Mesenchymal stem cell (in vitro differentiated cells and primary cell): ENCODE results near the gene NLGN4X.

Source experiments
- DNase-seq: peaks from one replicate; pipeline ENCODE4 v3.0.0-alpha.2; 2013
- H2AFZ ChIP-seq: one replicate; pipeline ENCODE4 v1.6.1; 2013; ENCODE audit warnings: low read depth, mild to moderate bottlenecking, control low read depth, inconsistent platforms, low read length, moderate library complexity
- H2AK5ac ChIP-seq: 2 replicates; pipeline ENCODE4 v1.6.1; 2013; ENCODE audit warnings: low read length, moderate library complexity, mild to moderate bottlenecking, inconsistent platforms; ENCODE audit not compliant: severe bottlenecking
- H2BK120ac ChIP-seq: one replicate; pipeline ENCODE4 v1.6.1; 2013; ENCODE audit warnings: low read depth, mild to moderate bottlenecking, inconsistent platforms, low read length, moderate library complexity
- H2BK12ac ChIP-seq, 2 experiments: one replicate each; pipeline ENCODE4 v1.6.1; 2013; ENCODE audit warnings: inconsistent platforms in 2 of 2, low read length in 2 of 2, mild to moderate bottlenecking in 2 of 2, moderate library complexity in 2 of 2, control low read depth in 1 of 2
- H2BK15ac ChIP-seq: one replicate; pipeline ENCODE4 v1.6.1; 2013; ENCODE audit warnings: mild to moderate bottlenecking, low read depth, inconsistent platforms; ENCODE audit not compliant: poor library complexity, severe bottlenecking
- H2BK5ac ChIP-seq: 2 replicates; pipeline ENCODE4 v1.6.1; 2013; ENCODE audit warnings: low read depth, mild to moderate bottlenecking, low read length, control low read depth, inconsistent platforms; ENCODE audit not compliant: poor library complexity, severe bottlenecking
- H3K14ac ChIP-seq, 2 experiments: one replicate each; pipeline ENCODE4 v1.6.1; 2013; ENCODE audit warnings: inconsistent platforms in 2 of 2, low read length in 2 of 2, control low read depth in 1 of 2, mild to moderate bottlenecking in 1 of 2, moderate library complexity in 1 of 2
- H3K18ac ChIP-seq, 2 experiments: one replicate each; pipeline ENCODE4 v1.6.1; 2013; ENCODE audit warnings: inconsistent platforms in 2 of 2, low read length in 2 of 2, control low read depth in 1 of 2, low read depth in 1 of 2, mild to moderate bottlenecking in 1 of 2
- H3K23ac ChIP-seq, 2 experiments: one replicate each; pipeline ENCODE4 v1.6.1; 2013; ENCODE audit warnings: inconsistent platforms in 2 of 2, low read length in 2 of 2, mild to moderate bottlenecking in 2 of 2, moderate library complexity in 2 of 2, control low read depth in 1 of 2
- H3K27ac ChIP-seq: 2 replicates; pipeline ENCODE4 v1.5.1; 2013; ENCODE audit warnings: mild to moderate bottlenecking, moderate library complexity, low read length, control low read depth, inconsistent platforms; ENCODE audit not compliant: poor library complexity, severe bottlenecking
- H3K27me3 ChIP-seq, 2 experiments: 2 replicates each; pipeline versions ENCODE4 v1.6.1 to v1.7.0; 2013; ENCODE audit warnings: low read length in 2 of 2, mild to moderate bottlenecking in 2 of 2, moderate library complexity in 2 of 2, control low read depth in 1 of 2, inconsistent platforms in 1 of 2; ENCODE audit not compliant: control insufficient read depth in 1 of 2, insufficient read depth in 1 of 2
- H3K36me3 ChIP-seq, 2 experiments: 2 replicates each; pipeline versions ENCODE4 v1.6.1 to v1.7.0; 2013; ENCODE audit warnings: low read length in 2 of 2, control low read depth in 1 of 2, inconsistent platforms in 1 of 2, low read depth in 1 of 2, mild to moderate bottlenecking in 1 of 2; ENCODE audit not compliant: insufficient read depth in 2 of 2, control insufficient read depth in 1 of 2
- H3K4ac ChIP-seq, 2 experiments: one replicate each; pipeline ENCODE4 v1.6.1; 2013; ENCODE audit warnings: inconsistent platforms in 2 of 2, low read length in 2 of 2, mild to moderate bottlenecking in 2 of 2, moderate library complexity in 2 of 2, control low read depth in 1 of 2, low read depth in 1 of 2
- H3K4me1 ChIP-seq: 2 replicates; pipeline ENCODE4 v1.6.1; 2013; ENCODE audit warnings: low read depth, low read length, control low read depth; ENCODE audit not compliant: control insufficient read depth, insufficient read depth
- H3K4me2 ChIP-seq: 2 replicates; pipeline ENCODE4 v1.6.1; 2013; ENCODE audit warnings: low read length, mild to moderate bottlenecking, inconsistent platforms; ENCODE audit not compliant: poor library complexity, severe bottlenecking
- H3K4me3 ChIP-seq, 2 experiments: 2 replicates each; pipeline versions ENCODE4 v1.5.1 to v1.7.0; 2013; ENCODE audit warnings: low read length in 2 of 2, mild to moderate bottlenecking in 2 of 2, control low read depth in 1 of 2, low read depth in 1 of 2; ENCODE audit not compliant: insufficient read depth in 1 of 2
- H3K79me1 ChIP-seq: replicated peaks from 2 replicates; pipeline ENCODE4 v1.6.1; 2013; ENCODE audit warnings: mild to moderate bottlenecking, control low read depth, low read length, inconsistent platforms; ENCODE audit not compliant: poor library complexity, severe bottlenecking
- H3K9ac ChIP-seq: 2 replicates; pipeline ENCODE4 v1.7.0; 2013; ENCODE audit warnings: mild to moderate bottlenecking, low read length, moderate library complexity
- H3K9me3 ChIP-seq: 2 replicates; pipeline ENCODE4 v1.7.0; 2013; ENCODE audit warnings: mild to moderate bottlenecking, low read length; ENCODE audit not compliant: control insufficient read depth
- H4K8ac ChIP-seq: one replicate; pipeline ENCODE4 v1.6.1; 2013; ENCODE audit warnings: inconsistent platforms, mild to moderate bottlenecking, low read length, moderate library complexity
- H4K91ac ChIP-seq: one replicate; pipeline ENCODE4 v1.6.1; 2013; ENCODE audit warnings: mild to moderate bottlenecking, low read length, inconsistent platforms
- WGBS: methylation state at CpG from one replicate; pipeline ENCODE4 v1.1.7; 2013; ENCODE audit warnings: mixed read lengths; 5-methylcytosine and 5-hydroxymethylcytosine counted together

Gene NLGN4X

DNA sequence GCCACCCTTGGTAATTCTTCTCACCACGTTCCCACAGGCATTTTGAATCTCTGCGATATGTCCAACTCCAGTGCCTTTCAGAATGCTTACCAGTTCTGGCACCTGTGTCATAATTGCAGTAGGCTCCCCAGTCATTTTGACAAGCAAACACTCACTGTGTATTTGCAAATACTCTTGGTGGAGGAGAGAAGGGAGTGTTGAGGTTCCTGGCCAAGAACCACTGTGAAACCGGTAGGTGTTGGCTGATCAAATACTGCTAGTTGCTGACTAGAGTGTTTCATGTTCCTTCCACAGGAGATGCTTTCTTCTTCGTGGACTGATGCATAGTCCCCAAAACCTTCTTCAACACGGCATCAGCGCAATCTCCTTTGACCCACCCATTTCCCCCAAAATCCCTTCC is 16.0 kb upstream of the NLGN4X start:
- Histone ChIP-seq H2AK5ac (no peak overlapping the region), H2AFZ (no peak overlapping the region), H3K27me3 (no peaks in the 10 kb centered on the region), H2BK12ac (no peak overlapping the region), H3K9me3 (peaks cover 18% of the 10 kb centered on the region), H3K4me1 (no peaks in the 10 kb centered on the region), H2BK5ac (no peak overlapping the region), H3K4me3 (no peak overlapping the region), H3K18ac (no peak overlapping the region), H3K4ac (no peak overlapping the region), H2BK120ac (no peak overlapping the region), H3K79me1 (no peaks in the 10 kb centered on the region), H3K14ac (no peak overlapping the region), H3K27ac (no peak overlapping the region), H4K8ac (no peak overlapping the region), H2BK15ac (no peak overlapping the region), H3K36me3 (no peaks in the 10 kb centered on the region), H3K9ac (no peak overlapping the region), H3K4me2 (no peak overlapping the region), H4K91ac (no peak overlapping the region), H3K23ac (no peak overlapping the region)
- no peak for DNase-seq
- 81% methylated on average over 5 of the region's 6 CpGs for WGBS

DNA sequence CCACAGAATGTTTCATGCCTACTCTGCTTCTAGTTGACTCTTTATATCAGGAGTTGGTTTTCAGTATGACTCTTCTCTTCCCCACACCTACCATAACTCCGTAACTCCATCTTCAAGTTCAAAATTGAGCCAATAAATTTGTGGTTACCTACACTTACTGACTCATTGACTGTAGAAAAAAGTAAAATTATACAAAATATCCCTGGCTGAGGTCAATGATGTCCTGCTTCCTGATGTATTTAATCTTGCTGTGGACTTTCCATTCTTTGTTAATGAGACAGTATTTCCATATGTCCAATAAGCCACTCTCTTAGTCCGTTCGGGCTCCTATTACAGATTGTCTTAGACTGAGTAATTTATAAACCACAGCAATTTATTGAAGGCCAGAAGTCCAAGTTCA is 9.9 kb upstream of the NLGN4X start:
- WGBS, result 100% methylated on average over 2 of the region's 3 CpGs
- Histone ChIP-seq H2BK120ac (no peak overlapping the region), H3K27ac (no peak overlapping the region)

DNA sequence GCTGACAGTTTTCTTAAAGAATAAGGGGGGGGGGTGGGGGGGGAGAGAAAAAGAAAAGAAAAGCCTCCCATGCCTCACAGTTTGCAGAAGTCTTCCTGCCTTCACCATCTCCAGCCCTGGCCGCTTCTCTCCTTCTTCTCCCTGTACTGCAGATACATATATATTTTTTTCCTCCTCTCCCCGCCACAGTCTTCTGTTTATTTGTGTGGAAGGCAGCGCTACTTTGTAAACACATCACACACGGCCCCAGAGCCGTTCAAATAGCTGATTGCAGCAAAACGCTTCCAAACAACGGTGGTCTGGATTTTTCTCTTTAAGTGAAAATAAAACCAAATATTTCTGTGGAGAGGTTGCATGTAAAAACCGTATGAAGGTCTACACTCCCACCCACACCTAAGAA is 732 bp downstream of the NLGN4X start:
- H2BK15ac ChIP-seq, result no peak overlapping the region
- no peak overlapping the region for H3K18ac ChIP-seq
- H2BK5ac ChIP-seq, result no peak overlapping the region
- H3K27ac ChIP-seq, result no peak overlapping the region
- H3K27me3 ChIP-seq, result peaks cover 9 to 25% of the 10 kb centered on the region in 2 experiments
- no peak overlapping the region for H2BK12ac ChIP-seq
- no peaks in the 10 kb centered on the region for H3K36me3 ChIP-seq
- H4K8ac ChIP-seq, result no peak overlapping the region
- peaks cover 2% of the 10 kb centered on the region for H3K4me1 ChIP-seq
- no peak overlapping the region for H3K4me3 ChIP-seq
- no peak overlapping the region for H2AFZ ChIP-seq
- no peak overlapping the region for H3K4ac ChIP-seq
- H3K23ac ChIP-seq, result no peak overlapping the region
- H3K14ac ChIP-seq, result no peak overlapping the region
- H2BK120ac ChIP-seq, result no peak overlapping the region
- DNase-seq, result no peak
- H2AK5ac ChIP-seq, result no peak overlapping the region
- H3K9ac ChIP-seq, result no peak overlapping the region
- H3K9me3 ChIP-seq, result peaks cover under 1% of the 10 kb centered on the region
- no peak overlapping the region for H3K4me2 ChIP-seq
- peaks cover 1% of the 10 kb centered on the region for H3K79me1 ChIP-seq
- no peak overlapping the region for H4K91ac ChIP-seq
- no CpG with 5 or more reads among the region's 8 CpGs for WGBS

More for the DNA sequence above, 9.9 kb upstream of the NLGN4X start:
- Histone ChIP-seq H3K23ac (no peak overlapping the region), H2BK12ac (no peak overlapping the region), H3K4me2 (no peak overlapping the region), H3K4ac (no peak overlapping the region), H3K18ac (no peak overlapping the region), H3K9ac (no peak overlapping the region), H3K9me3 (peaks cover 10% of the 10 kb centered on the region), H4K91ac (no peak overlapping the region), H3K27me3 (no peaks in the 10 kb centered on the region), H4K8ac (no peak overlapping the region), H3K4me1 (no peaks in the 10 kb centered on the region), H2AFZ (no peak overlapping the region), H2BK15ac (no peak overlapping the region), H2BK5ac (no peak overlapping the region), H2AK5ac (no peak overlapping the region), H3K4me3 (no peak overlapping the region), H3K14ac (no peak overlapping the region), H3K79me1 (no peaks in the 10 kb centered on the region), H3K36me3 (no peaks in the 10 kb centered on the region)
- no peak for DNase-seq

DNA sequence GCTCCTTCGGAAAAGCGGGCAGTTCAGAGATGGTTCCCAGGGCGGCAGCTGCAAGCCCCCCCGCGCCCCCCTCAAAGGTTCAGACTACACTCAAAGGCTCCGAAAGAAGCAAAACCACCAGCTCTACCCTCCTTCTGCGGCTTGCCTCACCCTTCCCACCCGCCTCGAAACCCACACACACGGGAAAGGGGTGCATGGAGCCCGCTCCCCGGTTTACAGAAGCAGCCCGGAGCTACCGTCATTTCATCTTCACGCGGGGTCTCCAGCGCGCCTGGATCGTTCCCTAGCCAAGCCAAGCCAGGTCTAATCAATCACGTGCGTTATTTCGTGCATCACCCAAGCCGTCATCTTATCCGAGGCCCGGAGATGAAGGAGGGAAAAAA is 1.2 kb downstream of the NLGN4X start:
- no peak overlapping the region for H4K8ac ChIP-seq
- peaks cover 1% of the 10 kb centered on the region for H3K79me1 ChIP-seq
- peaks cover 9 to 25% of the 10 kb centered on the region in 2 experiments for H3K27me3 ChIP-seq
- H3K23ac ChIP-seq, result no peak overlapping the region
- H2AFZ ChIP-seq, result no peak overlapping the region
- H3K4me3 ChIP-seq, result peak overlapping the region in 1 of 2 experiments; percentile 68
- no peaks in the 10 kb centered on the region for H3K9me3 ChIP-seq
- H3K4me2 ChIP-seq, result peak overlapping the region; percentile 88
- H2BK5ac ChIP-seq, result no peak overlapping the region
- no peak overlapping the region for H4K91ac ChIP-seq
- H2AK5ac ChIP-seq, result no peak overlapping the region
- H2BK120ac ChIP-seq, result no peak overlapping the region
- no peak overlapping the region for H3K14ac ChIP-seq
- peaks cover 2% of the 10 kb centered on the region for H3K4me1 ChIP-seq
- no peak overlapping the region for H3K9ac ChIP-seq
- no peak overlapping the region for H2BK12ac ChIP-seq
- H2BK15ac ChIP-seq, result no peak overlapping the region
- WGBS, result 1% methylated on average over 19 of the region's 25 CpGs
- no peak for DNase-seq
- no peak overlapping the region for H3K27ac ChIP-seq
- H3K4ac ChIP-seq, result no peak overlapping the region
- H3K36me3 ChIP-seq, result no peaks in the 10 kb centered on the region
- no peak overlapping the region for H3K18ac ChIP-seq
